Heart left ventricle (tissue), 13 donors: Measurements from ENCODE around the gene C1orf167.

Experiments used
- POLR2A ChIP-seq, 2 donors: fragments of 450-650 bp; IDR thresholded peaks; one replicate each; pipeline ENCODE4 v1.6.1; 2017; ENCODE audit warnings: antibody characterized with exemption in 2 of 2, mild to moderate bottlenecking in 2 of 2, moderate library complexity in 2 of 2
- TF ChIP-seq, protein P1 (sequence below), 12 donors: fragments of 200-600 bp; sonication (generic) in 4 of 12; IDR thresholded peaks; one replicate each; pipeline versions ENCODE4 v1.5.0 to v1.8.0; 2018 to 2022; ENCODE audit warnings: antibody characterized with exemption in 12 of 12, mild to moderate bottlenecking in 5 of 12
- donor health status: ischemic (EF 13 %, LVEDD 7.1; RV severe dilation, severe dysfunction).
- donor health status: DM: no; HTN: yes; CAD: no.
- donor health status: DM: no; HTN: no; CAD: no.
- donor health status: ischemic (EF 25% LVEDD 6.9; RV normal size, moderate dysfunction).
- donor health status: ischemic (EF 25% LVEDD 5.7; RV mildly dilated, moderate dysfunction).
- donor health status: ischemic (EF 35%, LVEDD 5.7; RV mildly dilated, moderate dysfunction).
- donor health status: nonischemic (EF 11% LVEDD 7.7; RV severe dilation, severe dysfunction).
- donor health status: DM: yes; HTN: yes; CAD: no.
- donor health status: PGD.
- donor health status: ischemic (EF 29% LVEDD 5.4; RV normal size, mild dysfunction).
- donor health status: nonischemic (EF 23%, LVEDD 6.1; RV moderate dilation, normal function).

DNA sequence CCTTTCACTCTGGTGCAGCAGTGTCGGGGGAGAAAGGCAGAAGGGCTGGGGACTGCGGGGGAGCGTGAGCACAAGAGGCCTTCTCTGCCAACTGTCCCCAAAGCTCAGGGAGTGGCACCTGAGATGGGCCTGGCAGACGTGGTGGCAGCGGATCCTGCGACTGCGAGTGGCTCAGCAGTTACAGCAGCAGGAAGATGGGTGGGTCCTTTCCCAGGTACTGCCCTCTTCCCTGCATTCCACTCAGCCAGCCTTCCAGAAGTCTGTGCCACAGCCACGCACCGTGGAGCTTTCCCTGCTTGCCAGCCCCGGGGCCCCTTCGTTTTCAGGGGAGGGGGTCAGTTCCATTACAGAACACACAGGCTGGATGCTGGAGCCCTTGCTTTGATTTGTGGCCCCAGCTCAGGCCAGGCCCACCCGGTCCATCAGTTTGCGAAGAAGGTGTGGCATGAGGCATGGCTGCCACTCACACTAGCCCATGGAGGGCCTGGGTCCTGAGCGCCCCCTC lies 26.6 kb downstream of the C1orf167 start:
- TF ChIP-seq, protein P1, sequence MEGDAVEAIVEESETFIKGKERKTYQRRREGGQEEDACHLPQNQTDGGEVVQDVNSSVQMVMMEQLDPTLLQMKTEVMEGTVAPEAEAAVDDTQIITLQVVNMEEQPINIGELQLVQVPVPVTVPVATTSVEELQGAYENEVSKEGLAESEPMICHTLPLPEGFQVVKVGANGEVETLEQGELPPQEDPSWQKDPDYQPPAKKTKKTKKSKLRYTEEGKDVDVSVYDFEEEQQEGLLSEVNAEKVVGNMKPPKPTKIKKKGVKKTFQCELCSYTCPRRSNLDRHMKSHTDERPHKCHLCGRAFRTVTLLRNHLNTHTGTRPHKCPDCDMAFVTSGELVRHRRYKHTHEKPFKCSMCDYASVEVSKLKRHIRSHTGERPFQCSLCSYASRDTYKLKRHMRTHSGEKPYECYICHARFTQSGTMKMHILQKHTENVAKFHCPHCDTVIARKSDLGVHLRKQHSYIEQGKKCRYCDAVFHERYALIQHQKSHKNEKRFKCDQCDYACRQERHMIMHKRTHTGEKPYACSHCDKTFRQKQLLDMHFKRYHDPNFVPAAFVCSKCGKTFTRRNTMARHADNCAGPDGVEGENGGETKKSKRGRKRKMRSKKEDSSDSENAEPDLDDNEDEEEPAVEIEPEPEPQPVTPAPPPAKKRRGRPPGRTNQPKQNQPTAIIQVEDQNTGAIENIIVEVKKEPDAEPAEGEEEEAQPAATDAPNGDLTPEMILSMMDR (IDR thresholded peaks at IDR 0.05): no peak
- TF ChIP-seq POLR2A (IDR thresholded peaks at IDR 0.05): no peak
